ENCODE results near the gene S100A12.

DNA sequence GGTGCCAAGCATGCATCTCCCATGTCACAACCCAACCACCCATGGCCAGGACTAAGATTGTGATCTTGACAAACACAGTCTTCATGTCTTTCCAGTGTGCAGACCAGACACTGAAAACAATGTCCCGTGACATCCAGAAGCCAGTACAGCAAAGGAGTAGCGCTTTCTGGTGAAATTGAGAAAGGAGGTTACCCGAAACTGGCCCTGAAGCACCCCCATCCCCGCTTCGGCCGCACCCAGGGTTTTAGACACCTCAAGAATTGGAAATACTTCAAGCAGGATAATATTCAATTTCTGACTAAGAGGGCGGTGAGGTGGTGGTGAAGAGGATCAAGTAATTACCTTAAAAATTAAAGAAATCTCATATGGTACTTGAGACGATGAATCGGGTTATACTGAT, 26.0 kb upstream of the S100A12 start:
- TF ChIP-seq, protein P1, sequence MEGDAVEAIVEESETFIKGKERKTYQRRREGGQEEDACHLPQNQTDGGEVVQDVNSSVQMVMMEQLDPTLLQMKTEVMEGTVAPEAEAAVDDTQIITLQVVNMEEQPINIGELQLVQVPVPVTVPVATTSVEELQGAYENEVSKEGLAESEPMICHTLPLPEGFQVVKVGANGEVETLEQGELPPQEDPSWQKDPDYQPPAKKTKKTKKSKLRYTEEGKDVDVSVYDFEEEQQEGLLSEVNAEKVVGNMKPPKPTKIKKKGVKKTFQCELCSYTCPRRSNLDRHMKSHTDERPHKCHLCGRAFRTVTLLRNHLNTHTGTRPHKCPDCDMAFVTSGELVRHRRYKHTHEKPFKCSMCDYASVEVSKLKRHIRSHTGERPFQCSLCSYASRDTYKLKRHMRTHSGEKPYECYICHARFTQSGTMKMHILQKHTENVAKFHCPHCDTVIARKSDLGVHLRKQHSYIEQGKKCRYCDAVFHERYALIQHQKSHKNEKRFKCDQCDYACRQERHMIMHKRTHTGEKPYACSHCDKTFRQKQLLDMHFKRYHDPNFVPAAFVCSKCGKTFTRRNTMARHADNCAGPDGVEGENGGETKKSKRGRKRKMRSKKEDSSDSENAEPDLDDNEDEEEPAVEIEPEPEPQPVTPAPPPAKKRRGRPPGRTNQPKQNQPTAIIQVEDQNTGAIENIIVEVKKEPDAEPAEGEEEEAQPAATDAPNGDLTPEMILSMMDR (conservative IDR thresholded peaks at IDR 0.05): no peak
- TF ChIP-seq ZFX (IDR thresholded peaks at IDR 0.05): no peak

Data from C4-2B (cell line).